ENCODE measurements around the gene SPOUT1.
A peak's percentile ranks its signal among the peaks of the same experiment; 100 is the strongest.

DNA sequence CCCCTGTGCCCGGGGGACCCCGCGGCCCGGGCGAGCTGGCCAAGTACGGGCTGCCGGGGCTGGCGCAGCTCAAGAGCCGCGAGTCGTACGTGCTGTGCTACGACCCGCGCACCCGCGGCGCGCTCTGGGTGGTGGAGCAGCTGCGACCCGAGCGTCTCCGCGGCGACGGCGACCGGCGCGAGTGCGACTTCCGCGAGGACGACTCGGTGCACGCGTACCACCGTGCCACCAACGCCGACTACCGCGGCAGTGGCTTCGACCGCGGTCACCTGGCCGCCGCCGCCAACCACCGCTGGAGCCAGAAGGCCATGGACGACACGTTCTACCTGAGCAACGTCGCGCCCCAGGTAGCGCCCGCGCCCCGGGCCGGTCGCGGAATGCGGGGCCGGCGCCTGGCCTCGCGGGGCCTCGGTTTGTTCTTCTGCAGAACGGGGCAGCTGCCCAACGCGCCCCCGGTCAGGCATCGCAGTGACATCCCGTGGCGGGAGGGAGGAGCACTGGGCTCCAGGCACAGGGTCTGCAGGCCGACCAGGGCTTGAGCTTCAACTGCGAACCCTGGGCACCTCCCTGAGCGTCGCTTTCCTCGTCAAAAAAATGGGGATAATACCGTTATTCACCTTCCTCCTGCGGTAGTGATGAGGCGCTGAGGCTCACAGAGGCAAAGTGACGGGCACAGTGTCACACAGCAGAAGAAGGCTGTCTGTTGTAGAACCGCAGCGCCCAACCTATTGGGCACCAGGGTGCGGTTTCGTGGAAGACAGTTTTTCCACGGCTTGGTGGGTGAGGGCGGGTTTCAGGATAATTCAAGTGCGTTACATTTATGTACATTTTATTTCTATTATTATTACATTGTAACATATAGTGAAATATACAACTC is 10.5 kb downstream of the SPOUT1 start:
- TF ChIP-seq, protein P1, sequence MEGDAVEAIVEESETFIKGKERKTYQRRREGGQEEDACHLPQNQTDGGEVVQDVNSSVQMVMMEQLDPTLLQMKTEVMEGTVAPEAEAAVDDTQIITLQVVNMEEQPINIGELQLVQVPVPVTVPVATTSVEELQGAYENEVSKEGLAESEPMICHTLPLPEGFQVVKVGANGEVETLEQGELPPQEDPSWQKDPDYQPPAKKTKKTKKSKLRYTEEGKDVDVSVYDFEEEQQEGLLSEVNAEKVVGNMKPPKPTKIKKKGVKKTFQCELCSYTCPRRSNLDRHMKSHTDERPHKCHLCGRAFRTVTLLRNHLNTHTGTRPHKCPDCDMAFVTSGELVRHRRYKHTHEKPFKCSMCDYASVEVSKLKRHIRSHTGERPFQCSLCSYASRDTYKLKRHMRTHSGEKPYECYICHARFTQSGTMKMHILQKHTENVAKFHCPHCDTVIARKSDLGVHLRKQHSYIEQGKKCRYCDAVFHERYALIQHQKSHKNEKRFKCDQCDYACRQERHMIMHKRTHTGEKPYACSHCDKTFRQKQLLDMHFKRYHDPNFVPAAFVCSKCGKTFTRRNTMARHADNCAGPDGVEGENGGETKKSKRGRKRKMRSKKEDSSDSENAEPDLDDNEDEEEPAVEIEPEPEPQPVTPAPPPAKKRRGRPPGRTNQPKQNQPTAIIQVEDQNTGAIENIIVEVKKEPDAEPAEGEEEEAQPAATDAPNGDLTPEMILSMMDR (optimal IDR thresholded peaks at IDR 0.05 in 1 of 3, IDR thresholded peaks at IDR 0.05 in 1 of 3, conservative IDR thresholded peaks at IDR 0.05 in 1 of 3; ENCODE audit: extremely low read depth in 1 of 3, insufficient read depth in 2 of 3, low read length in 3 of 3), result peak in 1 of 3 experiments; percentile 1
- no peak for TF ChIP-seq EZH2 (IDR thresholded peaks at IDR 0.05; ENCODE audit: low read length)

Measured in keratinocyte (primary cell).